HEK293 (cell line): ENCODE data around the gene HMX1.

Source experiments
- CTCF ChIA-PET: fragments of 350-600 bp; formaldehyde crosslinking; extraction: SDS; loops from one replicate; lab custom pipeline; 2021; ENCODE audit warnings: antibody characterized with exemption; lab: Yijun Ruan, JAX
- POLR2A ChIA-PET: fragments of 300-600 bp; formaldehyde crosslinking; extraction: SDS; loops from one replicate; lab custom pipeline; 2020; ENCODE audit warnings: antibody characterized with exemption, inconsistent platforms; lab: Yijun Ruan, JAX
- H3K27ac ChIP-seq: fragments of 200-500 bp; sonication (Bioruptor generic); 2 replicates; pipeline ENCODE4 v1.5.1; 2014; ENCODE audit warnings: low read depth, low read length, control low read depth, inconsistent platforms; ENCODE audit errors: extremely low read depth
- H3K36me3 ChIP-seq, 2 experiments: fragments of 200-500 bp in 1 of 2; sonication (Bioruptor generic) in 1 of 2; 1 replicate in 1 of 2; 2 replicates in 1 of 2; pipeline ENCODE4 v1.5.1; 2014 to 2017; ENCODE audit warnings: inconsistent platforms in 2 of 2, low read length in 2 of 2; ENCODE audit not compliant: control insufficient read depth in 2 of 2, insufficient read depth in 1 of 2
- H3K4me1 ChIP-seq: fragments of 200-500 bp; sonication (Bioruptor generic); 2 replicates; pipeline ENCODE4 v1.5.1; 2014; ENCODE audit warnings: mild to moderate bottlenecking, low read length, inconsistent platforms; ENCODE audit not compliant: control insufficient read depth, insufficient read depth
- H3K4me3 ChIP-seq: 2 replicates; pipeline ENCODE4 v1.5.1; 2011; ENCODE audit warnings: low read depth, mild to moderate bottlenecking, control low read depth, low read length, moderate library complexity
- H3K9me3 ChIP-seq: fragments of 200-500 bp; sonication (Bioruptor generic); 2 replicates; pipeline ENCODE4 v1.5.1; 2014; ENCODE audit warnings: low read depth, low read length, inconsistent platforms; ENCODE audit not compliant: control insufficient read depth, insufficient read depth
- ATF2 ChIP-seq: fragments of 450-650 bp; formaldehyde crosslinking; IDR thresholded peaks from 2 replicates; pipeline ENCODE4 v1.5.1; 2016; ENCODE audit warnings: missing biosample characterization, missing genetic modification characterization, low read depth
- GLI4 ChIP-seq: fragments of 450-650 bp; formaldehyde crosslinking; IDR thresholded peaks from 2 replicates; pipeline ENCODE4 v1.5.1; 2016; ENCODE audit warnings: missing biosample characterization, missing genetic modification characterization
- HOXC10 ChIP-seq: sonication (generic); formaldehyde crosslinking; IDR thresholded peaks from 2 replicates; pipeline ENCODE4 v1.8.1; 2023; ENCODE audit warnings: mild to moderate bottlenecking, missing genetic modification reagents
- KLF17 ChIP-seq: fragments of 450-650 bp; formaldehyde crosslinking; IDR thresholded peaks from 2 replicates; pipeline ENCODE4 v1.5.1; 2016; ENCODE audit warnings: missing biosample characterization, missing genetic modification characterization
- KLF8 ChIP-seq: fragments of 450-650 bp; formaldehyde crosslinking; IDR thresholded peaks from 2 replicates; pipeline ENCODE4 v1.5.1; 2016; ENCODE audit warnings: missing biosample characterization, missing genetic modification characterization
- MYNN ChIP-seq: fragments of 450-650 bp; formaldehyde crosslinking; IDR thresholded peaks from 2 replicates; pipeline ENCODE4 v1.5.1; 2016; ENCODE audit warnings: missing biosample characterization, missing genetic modification characterization, borderline replicate concordance
- OVOL3 ChIP-seq: fragments of 450-650 bp; formaldehyde crosslinking; IDR thresholded peaks from 2 replicates; pipeline ENCODE4 v1.5.1; 2016; ENCODE audit warnings: missing biosample characterization, missing genetic modification characterization
- RBAK ChIP-seq: fragments of 450-650 bp; formaldehyde crosslinking; IDR thresholded peaks from 2 replicates; pipeline ENCODE4 v1.5.1; 2016; ENCODE audit warnings: missing biosample characterization, missing genetic modification characterization
- SCRT2 ChIP-seq: fragments of 450-650 bp; formaldehyde crosslinking; IDR thresholded peaks from 2 replicates; pipeline ENCODE4 v1.5.1; 2016; ENCODE audit warnings: missing biosample characterization, missing genetic modification characterization
- WT1 ChIP-seq: fragments of 450-650 bp; formaldehyde crosslinking; IDR thresholded peaks from 2 replicates; pipeline ENCODE4 v1.5.1; 2016; ENCODE audit warnings: missing biosample characterization, missing genetic modification characterization
- ZBTB11 ChIP-seq: fragments of 450-650 bp; formaldehyde crosslinking; conservative IDR thresholded peaks from 2 replicates; pipeline ENCODE4 v1.5.1; 2016; ENCODE audit warnings: low read depth, missing biosample characterization, missing genetic modification characterization
- ZBTB6 ChIP-seq: fragments of 450-650 bp; formaldehyde crosslinking; IDR thresholded peaks from 2 replicates; pipeline ENCODE4 v1.5.1; 2017; ENCODE audit warnings: missing biosample characterization, missing genetic modification characterization
- ZNF169 ChIP-seq: fragments of 450-650 bp; formaldehyde crosslinking; IDR thresholded peaks from 2 replicates; pipeline ENCODE4 v1.5.1; 2016; ENCODE audit warnings: missing biosample characterization, missing genetic modification characterization
- ZNF211 ChIP-seq: fragments of 450-650 bp; formaldehyde crosslinking; IDR thresholded peaks from 2 replicates; pipeline ENCODE4 v1.5.1; 2016; ENCODE audit warnings: low read depth, missing biosample characterization, missing genetic modification characterization
- ZNF214 ChIP-seq: fragments of 450-650 bp; formaldehyde crosslinking; IDR thresholded peaks from 2 replicates; pipeline ENCODE4 v1.5.1; 2017; ENCODE audit warnings: missing biosample characterization, mild to moderate bottlenecking, missing genetic modification characterization, borderline replicate concordance
- ZNF274 ChIP-seq, 2 experiments: fragments of 200-500 bp in 1 of 2; fragments of 450-650 bp in 1 of 2; sonication (Bioruptor generic) in 1 of 2; formaldehyde crosslinking in 1 of 2; IDR thresholded peaks; 2 replicates each; pipeline versions ENCODE4 v1.5.1 to v1.6.1; 2014 to 2016; ENCODE audit warnings: borderline replicate concordance in 1 of 2, inconsistent platforms in 1 of 2, low read length in 1 of 2, missing biosample characterization in 1 of 2, missing genetic modification characterization in 1 of 2
- ZNF280C ChIP-seq: fragments of 450-650 bp; formaldehyde crosslinking; IDR thresholded peaks from 2 replicates; pipeline ENCODE4 v1.5.1; 2016; ENCODE audit warnings: missing biosample characterization, missing genetic modification characterization
- ZNF426 ChIP-seq: fragments of 450-650 bp; formaldehyde crosslinking; IDR thresholded peaks from 2 replicates; pipeline ENCODE4 v1.5.1; 2017; ENCODE audit warnings: missing biosample characterization, missing genetic modification characterization, mild to moderate bottlenecking, inconsistent platforms, moderate library complexity
- ZNF48 ChIP-seq: fragments of 450-650 bp; formaldehyde crosslinking; IDR thresholded peaks from 2 replicates; pipeline ENCODE4 v1.5.1; 2016; ENCODE audit warnings: missing biosample characterization, missing genetic modification characterization
- ZNF571 ChIP-seq: fragments of 450-650 bp; formaldehyde crosslinking; IDR thresholded peaks from 2 replicates; pipeline ENCODE4 v1.5.0; 2017; ENCODE audit warnings: missing biosample characterization, missing genetic modification characterization
- ZNF677 ChIP-seq: fragments of 450-650 bp; IDR thresholded peaks from 2 replicates; pipeline ENCODE4 v1.5.0; 2018; ENCODE audit warnings: missing biosample characterization, mild to moderate bottlenecking, missing genetic modification characterization, moderate library complexity

HMX1 gene

GRCh38 chr4:8891646-8892555 is 20.3 kb upstream of the HMX1 start:
- H3K4me3 ChIP-seq, result no peak overlapping the region
- POLR2A ChIA-PET, result no interaction called here
- no peak overlapping the region for H3K27ac ChIP-seq
- CTCF ChIA-PET, result interaction anchor here (0.6 kb wide), 1 partner anchor 450 kb away, joined by 4 read pairs; no protein-coding TSS in a partner anchor
- TF ChIP-seq GLI4, result no peak
- no peak for TF ChIP-seq WT1 (tag by site-specific recombination)
- no peak for TF ChIP-seq ZNF280C (tag by site-specific recombination)
- no peak for TF ChIP-seq ZNF274 (IDR thresholded peaks at IDR 0.05; ENCODE audit: low read length)
- TF ChIP-seq ZNF274 (tag by site-specific recombination; IDR thresholded peaks at IDR 0.05; ENCODE audit: borderline replicate concordance), result no peak
- no peak for TF ChIP-seq SCRT2 (tag by site-specific recombination)
- no peak for TF ChIP-seq ZNF571 (tag by site-specific recombination)
- TF ChIP-seq HOXC10 (CRISPR knock-in tag), result no peak
- no peak for TF ChIP-seq ATF2 (tag by site-specific recombination)
- no peak for TF ChIP-seq KLF17 (tag by site-specific recombination)
- TF ChIP-seq ZNF48 (tag by site-specific recombination), result no peak
- TF ChIP-seq ZNF169, result no peak
- no peak for TF ChIP-seq RBAK (tag by site-specific recombination)
- TF ChIP-seq ZNF214 (tag by site-specific recombination), result no peak
- no peak for TF ChIP-seq KLF8 (tag by site-specific recombination)
- no peak for TF ChIP-seq ZNF211 (tag by site-specific recombination)
- no peak for TF ChIP-seq MYNN (tag by site-specific recombination)
- TF ChIP-seq ZNF677 (tag by site-specific recombination), result no peak
- no peak for TF ChIP-seq ZBTB6 (tag by site-specific recombination)
- no peaks in the 10 kb centered on the region for H3K9me3 ChIP-seq
- no peaks in the 10 kb centered on the region for H3K4me1 ChIP-seq
- no peaks in the 10 kb centered on the region for H3K36me3 ChIP-seq

- Histone ChIP-seq H3K27ac (no peak overlapping the region), H3K9me3 (no peaks in the 10 kb centered on the region), H3K36me3 (no peaks in the 10 kb centered on the region)
- CTCF ChIA-PET, result interaction anchor here (0.6 kb wide), 1 partner anchor 450 kb away, joined by 4 read pairs; no protein-coding TSS in a partner anchor
- TF ChIP-seq ZNF426 (tag by site-specific recombination) (no peak), ZBTB11 (tag by site-specific recombination) (no peak), OVOL3 (no peak)
- TF ChIP-seq, all 188 proteins: peak for 0
- no peaks in the 10 kb centered on the region for H3K4me1 ChIP-seq
- POLR2A ChIA-PET, result no interaction called here
- no peak overlapping the region for H3K4me3 ChIP-seq
Observed at GRCh38 chr4:8891255-8891645, 19.6 kb upstream of the HMX1 start.
